Kidney (tissue), 14 donors: ENCODE measurements around the gene PBLD. TPM values are rescaled to one million over a fixed set of nuclear protein-coding genes. Genes with fewer than 3 reads are reported as not detected.

ENCODE experiments used
- DNase-seq, 5 donors: peaks; one replicate each; pipeline ENCODE4 v3.0.0-alpha.2; 2013 to 2020
- FAIRE-seq: peaks from 2 replicates; lab custom pipeline; 2012; peaks lifted over from hg19 to GRCh38; lab: Jason Lieb, UNC
- H3K27ac ChIP-seq, 2 donors: one replicate each; pipeline ENCODE4 v1.7.0; 2013; ENCODE audit warnings: low read depth in 2 of 2, low read length in 2 of 2, inconsistent platforms in 1 of 2
- H3K27me3 ChIP-seq: one replicate; pipeline ENCODE4 v1.7.1; 2013; ENCODE audit warnings: low read length, inconsistent platforms; ENCODE audit not compliant: control insufficient read depth, insufficient read depth
- H3K36me3 ChIP-seq, 3 donors: one replicate each; pipeline versions ENCODE4 v1.7.0 to v1.7.1; 2013; ENCODE audit warnings: low read length in 3 of 3, control low read depth in 1 of 3, inconsistent platforms in 1 of 3; ENCODE audit not compliant: insufficient read depth in 3 of 3, control insufficient read depth in 2 of 3
- H3K4me1 ChIP-seq, 3 donors: one replicate each; pipeline versions ENCODE4 v1.7.0 to v1.7.1; 2013; ENCODE audit warnings: low read length in 3 of 3, inconsistent platforms in 1 of 3, low read depth in 1 of 3; ENCODE audit not compliant: control insufficient read depth in 2 of 3, insufficient read depth in 2 of 3
- H3K4me3 ChIP-seq, 3 donors: one replicate each; pipeline versions ENCODE4 v1.7.0 to v1.8.1; 2013; ENCODE audit warnings: low read length in 3 of 3, control low read depth in 1 of 3, inconsistent platforms in 1 of 3
- H3K9ac ChIP-seq, 3 donors: one replicate each; pipeline versions ENCODE4 v1.7.0 to v1.7.1; 2013; ENCODE audit warnings: low read length in 3 of 3, control low read depth in 1 of 3, inconsistent platforms in 1 of 3
- H3K9me3 ChIP-seq, 3 donors: one replicate each; pipeline versions ENCODE4 v1.7.0 to v1.7.1; 2013; ENCODE audit warnings: low read length in 3 of 3, control low read depth in 1 of 3, inconsistent platforms in 1 of 3; ENCODE audit not compliant: control insufficient read depth in 2 of 3, insufficient read depth in 1 of 3
- intact Hi-C: fragments of 100-400 bp; cut with DNase I; formaldehyde crosslinking; loops from one replicate; pipeline ENCODE4 v1.11.1; 2022
- polyA plus RNA-seq: library from polyadenylated mRNA; stranded (reverse); fragments of 350-450 nt; fragmentation: Illumina TruSeq; extraction: RNeasy Lipid Tissue Mini Kit (QIAGEN cat#74804); gene quantifications from one replicate; pipeline ENCODE4 v1.2.3, GENCODE V29; 2014; ENCODE audit warnings: low read depth, low replicate concordance; ENCODE audit not compliant: insufficient read depth
- total RNA-seq: library from RNA; stranded (reverse); fragmentation: NEBNext Ultra II Directional; extraction: Animal tissue kit (Norgen Biotek cat#: 25700); gene quantifications from one replicate; pipeline ENCODE4 v1.2.1, GENCODE V29; 2021
- TF ChIP-seq, protein P1 (sequence below): IDR thresholded peaks from 3 replicates; pipeline ENCODE4 v1.5.1; 2012; ENCODE audit warnings: mild to moderate bottlenecking, moderate library complexity, borderline replicate concordance; ENCODE audit not compliant: insufficient read depth; ENCODE audit errors: extremely low read depth
- donor health status: control.
- donor health status: control.
- donor health status: control.
- donor health status: control.
- donor health status: control.
- donor health status: DM: yes; HTN: yes; CAD: no.
- donor health status: Normal renal cell carcinoma (clear cell type).

Gene PBLD
- total and polyA plus RNA-seq, 2 donors from 2014 or later, result 33.5 to 104 TPM

DNA sequence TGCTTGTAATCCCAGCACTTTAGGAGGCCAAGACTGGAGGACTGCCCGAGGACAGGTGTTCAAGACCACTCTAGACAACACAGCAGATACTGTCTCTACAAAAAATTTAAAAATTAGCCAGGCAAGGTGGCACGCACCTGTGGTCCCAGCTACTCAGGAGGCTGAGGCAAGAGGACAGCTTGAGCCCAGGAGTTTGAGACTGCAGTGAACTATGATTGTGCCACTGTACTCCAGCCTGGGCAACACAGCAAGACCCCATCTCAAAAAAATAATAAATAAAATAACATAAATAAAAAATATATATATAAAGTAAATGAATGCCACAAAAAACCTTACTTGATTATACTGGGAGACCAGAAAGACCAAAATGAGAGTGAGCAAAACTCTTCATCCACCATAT lies 20.8 kb upstream of the PBLD start:
- Histone ChIP-seq H3K27me3 (no peaks in the 10 kb centered on the region), H3K9me3 (no peaks in the 10 kb centered on the region), H3K9ac (no peak overlapping the region), H3K27ac (no peak overlapping the region), H3K36me3 (peaks cover 5 to 9% (median 6%) of the 10 kb centered on the region in 3 donors), H3K4me3 (no peak overlapping the region), H3K4me1 (no peaks in the 10 kb centered on the region)
- FAIRE-seq, result no peak
- DNase-seq, result no peak
- TF ChIP-seq, protein P1, sequence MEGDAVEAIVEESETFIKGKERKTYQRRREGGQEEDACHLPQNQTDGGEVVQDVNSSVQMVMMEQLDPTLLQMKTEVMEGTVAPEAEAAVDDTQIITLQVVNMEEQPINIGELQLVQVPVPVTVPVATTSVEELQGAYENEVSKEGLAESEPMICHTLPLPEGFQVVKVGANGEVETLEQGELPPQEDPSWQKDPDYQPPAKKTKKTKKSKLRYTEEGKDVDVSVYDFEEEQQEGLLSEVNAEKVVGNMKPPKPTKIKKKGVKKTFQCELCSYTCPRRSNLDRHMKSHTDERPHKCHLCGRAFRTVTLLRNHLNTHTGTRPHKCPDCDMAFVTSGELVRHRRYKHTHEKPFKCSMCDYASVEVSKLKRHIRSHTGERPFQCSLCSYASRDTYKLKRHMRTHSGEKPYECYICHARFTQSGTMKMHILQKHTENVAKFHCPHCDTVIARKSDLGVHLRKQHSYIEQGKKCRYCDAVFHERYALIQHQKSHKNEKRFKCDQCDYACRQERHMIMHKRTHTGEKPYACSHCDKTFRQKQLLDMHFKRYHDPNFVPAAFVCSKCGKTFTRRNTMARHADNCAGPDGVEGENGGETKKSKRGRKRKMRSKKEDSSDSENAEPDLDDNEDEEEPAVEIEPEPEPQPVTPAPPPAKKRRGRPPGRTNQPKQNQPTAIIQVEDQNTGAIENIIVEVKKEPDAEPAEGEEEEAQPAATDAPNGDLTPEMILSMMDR, result no peak
- intact Hi-C loops, result no loop called here

DNA sequence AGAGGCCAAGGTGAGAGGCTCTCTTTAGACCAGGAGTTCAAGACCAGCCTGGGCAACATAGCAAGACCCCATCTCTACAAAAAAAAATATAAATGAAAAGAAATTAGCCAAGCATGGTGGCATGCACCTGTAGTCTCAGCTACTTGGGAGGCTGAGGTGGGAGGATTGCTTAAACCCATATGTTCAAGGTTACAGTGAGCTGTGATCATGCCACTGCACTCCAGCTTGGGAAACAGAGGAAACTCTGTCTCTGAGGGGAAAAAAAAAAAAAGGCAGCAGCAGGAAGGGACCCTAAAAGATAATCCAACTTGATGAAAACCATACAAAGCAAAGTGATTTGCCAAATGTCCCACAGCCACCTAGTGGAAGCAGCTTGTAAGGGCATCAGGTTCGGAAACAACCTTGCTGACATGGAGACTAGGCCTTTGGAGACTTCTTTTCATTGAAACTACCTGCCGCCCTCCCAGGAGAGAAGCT lies 15.6 kb upstream of the PBLD start:
- Histone ChIP-seq H3K36me3 (peaks cover 3 to 27% (median 8%) of the 10 kb centered on the region in 3 donors), H3K9ac (no peak overlapping the region), H3K27ac (no peak overlapping the region), H3K4me3 (no peak overlapping the region), H3K27me3 (no peaks in the 10 kb centered on the region), H3K4me1 (no peaks in the 10 kb centered on the region), H3K9me3 (no peaks in the 10 kb centered on the region)
- intact Hi-C loops, result no loop called here
- peak in 4 of 5 donors; percentile 29 to 71 (median 44) for DNase-seq
- TF ChIP-seq, protein P1, result peak; percentile 61
- no peak for FAIRE-seq

DNA sequence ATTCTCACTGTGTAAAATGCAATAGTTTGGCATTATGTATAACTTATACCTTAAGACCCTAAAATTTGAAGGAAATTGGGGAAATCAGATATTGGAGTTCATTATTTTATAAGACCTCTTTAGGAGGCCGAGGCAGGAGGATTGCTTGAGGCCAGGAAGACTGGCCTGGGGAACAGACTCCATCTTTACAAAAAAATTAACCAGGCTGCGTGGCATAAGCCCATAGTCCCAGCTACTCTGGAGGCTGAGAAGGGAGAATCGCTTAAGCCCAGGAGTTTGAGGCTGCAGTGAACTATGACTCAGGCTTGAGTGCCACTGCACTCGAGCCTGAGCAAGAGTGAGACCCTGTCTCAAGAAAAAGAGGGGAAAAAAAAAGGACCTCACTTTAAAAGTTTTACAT lies 14.0 kb upstream of the PBLD start:
- peaks cover 4 to 26% (median 13%) of the 10 kb centered on the region in 3 donors for H3K36me3 ChIP-seq
- H3K4me1 ChIP-seq, result no peaks in the 10 kb centered on the region
- no peak overlapping the region for H3K9ac ChIP-seq
- FAIRE-seq, result no peak
- no peak for DNase-seq
- H3K27ac ChIP-seq, result no peak overlapping the region
- H3K27me3 ChIP-seq, result no peaks in the 10 kb centered on the region
- TF ChIP-seq, protein P1, result no peak
- intact Hi-C loops, result no loop called here
- H3K9me3 ChIP-seq, result no peaks in the 10 kb centered on the region
- H3K4me3 ChIP-seq, result no peak overlapping the region

GRCh38 chr10:68345621-68346020 lies 12.9 kb upstream of the PBLD start:
- peaks cover 15 to 37% (median 19%) of the 10 kb centered on the region in 3 donors for H3K36me3 ChIP-seq

More at GRCh38 chr10:68345621-68346020, 12.9 kb upstream of the PBLD start:
- TF ChIP-seq, protein P1, result no peak
- Histone ChIP-seq H3K27ac (no peak overlapping the region), H3K9ac (no peak overlapping the region), H3K27me3 (no peaks in the 10 kb centered on the region), H3K9me3 (no peaks in the 10 kb centered on the region), H3K4me1 (no peaks in the 10 kb centered on the region), H3K4me3 (no peak overlapping the region)
- DNase-seq (no peak), FAIRE-seq (no peak)
- intact Hi-C loops, result no loop called here
